BJ (cell line): Measurements from ENCODE around the gene SAP130. TPM values are rescaled to one million over a fixed set of nuclear protein-coding genes. Genes with fewer than 3 reads are reported as not detected.

ENCODE experiments used
- CTCF ChIA-PET: fragments of 350-600 bp; formaldehyde crosslinking; extraction: SDS; loops from one replicate; lab custom pipeline; 2021; ENCODE audit warnings: antibody characterized with exemption, inconsistent platforms; lab: Yijun Ruan, JAX
- POLR2A ChIA-PET: fragments of 300-600 bp; sonication (Branson Sonifier 250); formaldehyde crosslinking; extraction: SDS; loops from one replicate; lab custom pipeline; 2021; ENCODE audit warnings: antibody characterized with exemption; lab: Charles Lee
- DNase-seq: peaks from one replicate; pipeline ENCODE4 v3.0.0-alpha.2; 2011; ENCODE audit warnings: low read depth
- H3K27me3 ChIP-seq: 2 replicates; pipeline ENCODE4 v1.6.0; 2011; ENCODE audit warnings: low read length; ENCODE audit not compliant: control insufficient read depth, insufficient read depth
- H3K36me3 ChIP-seq: 2 replicates; pipeline ENCODE4 v1.5.1; 2011; ENCODE audit warnings: low read length; ENCODE audit not compliant: control insufficient read depth, insufficient read depth
- H3K4me3 ChIP-seq: 2 replicates; pipeline ENCODE4 v1.5.1; 2011; ENCODE audit warnings: low read depth, mild to moderate bottlenecking, control low read depth, low read length
- CTCF ChIP-seq: IDR thresholded peaks from 2 replicates; pipeline ENCODE4 v1.5.1; 2011; ENCODE audit warnings: low read depth, mild to moderate bottlenecking, control low read depth, inconsistent platforms, low read length, moderate library complexity; ENCODE audit not compliant: insufficient read depth
- polyA plus RNA-seq: library from polyadenylated mRNA; depleted of rRNA; stranded (reverse); fragments of >200 nt; gene quantifications from 2 replicates; pipeline ENCODE4 v1.2.3, GENCODE V29; 2011

Gene SAP130
- polyA plus RNA-seq, 1 experiment: 20.4 TPM

GRCh38 chr2:127945281-127945680 lies 82.6 kb downstream of the SAP130 start:
- H3K4me3 ChIP-seq: no peak overlapping the region
- H3K27me3 ChIP-seq: no peaks in the 10 kb centered on the region
- ChIA-PET POLR2A (interaction anchor here (0.6 kb wide), 1 partner anchor 67 kb away, joined by 6 read pairs; no protein-coding TSS in a partner anchor), CTCF (interaction anchor here (0.7 to 0.8 kb wide), 3 partner anchors 10 to 354 kb away, joined by 3 read pairs; no protein-coding TSS in a partner anchor)
- no peak for TF ChIP-seq CTCF
- no peak for DNase-seq
- peaks cover 13% of the 10 kb centered on the region for H3K36me3 ChIP-seq

- no peak for DNase-seq
- CTCF ChIA-PET: no interaction called here
- TF ChIP-seq CTCF: no peak
- Histone ChIP-seq H3K4me3 (no peak overlapping the region), H3K27me3 (no peaks in the 10 kb centered on the region), H3K36me3 (peaks cover 8% of the 10 kb centered on the region)
- POLR2A ChIA-PET: no interaction called here
Measured at GRCh38 chr2:127943186-127943585, 84.7 kb downstream of the SAP130 start.

GRCh38 chr2:127942002-127942401 lies 85.9 kb downstream of the SAP130 start:
- H3K36me3 ChIP-seq: peaks cover 8% of the 10 kb centered on the region
- TF ChIP-seq CTCF: no peak
- POLR2A ChIA-PET: no interaction called here

GRCh38 chr2:127941461-127941860 lies 86.4 kb downstream of the SAP130 start:
- ChIA-PET POLR2A (no interaction called here), CTCF (no interaction called here)
- no peak for TF ChIP-seq CTCF
- Histone ChIP-seq H3K4me3 (no peak overlapping the region), H3K36me3 (peaks cover 6% of the 10 kb centered on the region), H3K27me3 (no peaks in the 10 kb centered on the region)
- DNase-seq: no peak

More at GRCh38 chr2:127942002-127942401, 85.9 kb downstream of the SAP130 start:
- no peak for DNase-seq
- Histone ChIP-seq H3K27me3 (no peaks in the 10 kb centered on the region), H3K4me3 (no peak overlapping the region)
- CTCF ChIA-PET: no interaction called here

GRCh38 chr2:127940641-127941040 lies 87.2 kb downstream of the SAP130 start:
- ChIA-PET CTCF (no interaction called here), POLR2A (no interaction called here)
- no peak for DNase-seq

More at GRCh38 chr2:127940641-127941040, 87.2 kb downstream of the SAP130 start:
- Histone ChIP-seq H3K36me3 (peaks cover 5% of the 10 kb centered on the region), H3K27me3 (no peaks in the 10 kb centered on the region), H3K4me3 (no peak overlapping the region)
- TF ChIP-seq CTCF: no peak
